ENCODE measurements around the gene KCNE3.
A peak's percentile ranks its signal among the peaks of the same experiment; 100 is the strongest.

The KCNE3 gene

DNA sequence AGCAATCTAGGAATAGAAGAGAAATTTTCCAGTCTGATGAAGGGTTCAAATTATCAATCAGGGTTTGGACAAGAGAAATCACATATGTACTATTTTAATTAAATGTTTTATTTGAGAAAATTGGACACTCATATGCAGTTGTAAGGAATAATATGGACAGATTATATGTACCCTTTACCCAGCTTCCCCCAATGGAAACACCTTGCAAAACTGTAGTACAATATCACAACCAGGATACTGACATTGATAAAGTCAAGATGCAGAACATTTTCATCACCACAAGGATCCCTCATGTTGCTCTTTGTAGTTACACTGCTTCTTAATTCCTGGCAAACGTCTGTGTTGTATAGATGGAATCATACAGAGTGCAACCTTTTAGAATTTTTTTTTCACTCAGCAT, 27.6 kb upstream of the KCNE3 start:
- TF ChIP-seq CTCF (IDR thresholded peaks at IDR 0.05; ENCODE audit: low read depth, low read length): no peak
- Histone ChIP-seq H3K36me3 (no peaks in the 10 kb centered on the region), H3K4me1 (no peaks in the 10 kb centered on the region), H3K9me3 (no peaks in the 10 kb centered on the region), H3K4me3 (ENCODE audit: low read depth, low read length) (no peak overlapping the region), H3K27me3 (no peaks in the 10 kb centered on the region; the same call in 1 of the 2 replicates)
- DNase-seq: no peak

- H3K9me3 ChIP-seq: no peaks in the 10 kb centered on the region
- TF ChIP-seq CTCF (IDR thresholded peaks at IDR 0.05; ENCODE audit: low read depth, low read length): no peak
- peak overlapping the region; percentile 70 for H3K4me3 ChIP-seq (ENCODE audit: low read depth, low read length)
- no peaks in the 10 kb centered on the region for H3K4me1 ChIP-seq
- no peak for DNase-seq
- no peaks in the 10 kb centered on the region; the same call in 1 of the 2 replicates for H3K27me3 ChIP-seq
- H3K36me3 ChIP-seq: no peaks in the 10 kb centered on the region
Measured at GRCh38 chr11:74493791-74494630, 26.7 kb upstream of the KCNE3 start.

DNA sequence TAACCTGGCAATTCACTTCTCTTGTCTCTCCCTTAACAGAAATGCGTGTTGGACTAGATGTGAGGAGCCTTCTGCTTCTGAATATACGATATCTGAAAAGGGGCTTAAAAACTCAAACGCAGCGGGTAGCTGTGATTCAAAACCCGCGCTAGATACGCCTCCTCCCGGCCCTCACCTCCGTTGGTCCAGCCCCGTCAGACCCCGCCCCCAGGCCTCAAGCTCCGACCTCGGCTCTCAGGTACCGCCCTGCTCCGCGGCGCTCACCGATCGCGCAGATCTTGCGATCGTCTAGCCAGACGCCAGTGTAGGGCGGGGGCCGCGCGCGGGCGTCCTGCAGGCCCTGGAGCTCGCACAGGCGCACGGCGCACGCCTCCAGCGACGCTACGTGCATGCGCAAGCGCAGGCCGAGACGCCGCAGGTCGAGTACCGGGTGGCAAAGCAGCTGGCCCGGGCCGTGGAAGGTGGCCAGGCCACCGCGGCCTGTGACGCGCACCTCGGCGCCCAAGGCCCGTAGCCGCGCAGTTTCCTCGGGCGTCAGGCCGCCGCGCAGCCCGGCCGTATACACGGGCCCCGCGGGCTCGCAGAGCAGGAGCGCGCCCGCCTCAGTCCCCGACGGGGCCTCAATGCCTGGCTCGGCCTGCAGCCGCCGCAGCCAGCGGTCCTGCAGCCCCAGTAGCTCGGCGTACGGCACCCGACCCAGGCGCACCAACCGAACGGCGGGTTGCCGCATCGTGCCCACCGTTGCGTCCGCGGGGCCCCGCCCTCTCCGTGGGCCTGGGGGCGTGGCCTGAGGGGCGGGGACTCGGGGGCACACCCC, 25.8 kb upstream of the KCNE3 start, which contains the start of gene LIPT2:
TSS of gene LIPT2 (minus strand) at position 751 of the 817 bp plus-strand sequence. CDS start at position 730, 21 bp downstream.
- no peaks in the 10 kb centered on the region for H3K36me3 ChIP-seq
- H3K27me3 ChIP-seq: no peaks in the 10 kb centered on the region; the same call in 1 of the 2 replicates
- TF ChIP-seq CTCF (IDR thresholded peaks at IDR 0.05; ENCODE audit: low read depth, low read length): no peak
- DNase-seq: peak; percentile 99
- no peaks in the 10 kb centered on the region for H3K4me1 ChIP-seq
- peak within 1 kb of the TSS; percentile 70 for H3K4me3 ChIP-seq (ENCODE audit: low read depth, low read length)
- no peaks in the 10 kb centered on the region for H3K9me3 ChIP-seq

DNA sequence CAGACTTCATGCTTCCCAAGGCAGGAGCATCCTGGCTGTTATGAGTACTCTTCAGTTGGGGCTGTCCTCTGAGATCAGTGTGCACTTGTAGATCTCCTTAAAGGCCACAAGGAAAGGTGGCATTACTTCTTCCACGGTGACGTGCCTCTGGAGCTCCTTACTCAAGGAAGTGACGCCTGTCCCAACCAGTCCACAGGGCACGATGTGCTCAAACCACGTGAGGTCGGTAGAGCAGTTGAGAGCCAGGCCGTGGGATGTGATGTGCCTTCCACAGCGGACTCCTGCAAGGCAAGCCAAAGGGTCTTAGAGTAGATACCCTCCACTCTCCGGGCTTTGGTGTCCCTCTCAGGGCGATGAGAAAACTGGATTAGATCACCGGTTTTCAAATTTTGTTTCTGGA, 24.7 kb upstream of the KCNE3 start:
- no peak for DNase-seq
- H3K36me3 ChIP-seq: no peaks in the 10 kb centered on the region
- TF ChIP-seq CTCF (IDR thresholded peaks at IDR 0.05; ENCODE audit: low read depth, low read length): no peak
- no peak overlapping the region for H3K4me3 ChIP-seq (ENCODE audit: low read depth, low read length)
- H3K9me3 ChIP-seq: no peaks in the 10 kb centered on the region
- no peaks in the 10 kb centered on the region for H3K4me1 ChIP-seq
- H3K27me3 ChIP-seq: no peaks in the 10 kb centered on the region; the same call in 1 of the 2 replicates

DNA sequence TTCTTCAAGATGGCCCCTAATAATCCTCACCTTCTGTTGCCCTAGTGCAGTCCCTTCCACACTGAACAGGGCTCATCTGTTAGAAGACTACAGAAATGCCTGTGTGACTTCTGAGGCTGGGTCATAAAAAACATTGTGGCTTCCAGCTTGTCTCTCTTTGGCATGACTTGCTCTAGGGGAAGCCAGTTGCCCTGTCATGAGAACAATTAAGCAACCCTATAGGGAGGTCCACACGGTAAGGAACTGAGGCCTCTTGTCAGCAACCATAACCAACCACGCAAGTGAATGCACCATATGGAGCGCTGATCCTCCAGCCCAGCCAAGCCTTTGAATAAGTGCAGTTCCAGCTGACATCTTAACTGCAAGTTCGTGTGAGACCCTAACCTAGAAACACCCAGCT, 23.6 kb upstream of the KCNE3 start:
- Histone ChIP-seq H3K4me1 (no peaks in the 10 kb centered on the region), H3K27me3 (no peaks in the 10 kb centered on the region; the same call in 1 of the 2 replicates), H3K4me3 (ENCODE audit: low read depth, low read length) (no peak overlapping the region), H3K9me3 (no peaks in the 10 kb centered on the region), H3K36me3 (no peaks in the 10 kb centered on the region)
- no peak for TF ChIP-seq CTCF (IDR thresholded peaks at IDR 0.05; ENCODE audit: low read depth, low read length)
- DNase-seq: no peak
